H1 (cell line): ENCODE data around the gene KCNQ2. TPM values are rescaled to one million over a fixed set of nuclear protein-coding genes. Genes with fewer than 3 reads are reported as not detected.
A peak's percentile ranks its signal among the peaks of the same experiment; 100 is the strongest.

Experiments
- CTCF ChIA-PET: fragments of 300-600 bp; sonication (Branson Sonifier 250); formaldehyde crosslinking; loops from one replicate; lab custom pipeline; 2021; ENCODE audit not compliant: partially characterized antibody; lab: Charles Lee
- POLR2A ChIA-PET: fragments of 300-600 bp; sonication (Branson Sonifier 250); formaldehyde crosslinking; loops from one replicate; lab custom pipeline; 2021; ENCODE audit warnings: inconsistent platforms; ENCODE audit not compliant: partially characterized antibody; lab: Charles Lee
- DNase-seq, 2 experiments: peaks; one replicate each; pipeline versions ENCODE4 v3.0.0 to v3.0.0-alpha.2; 2010 to 2022; ENCODE audit warnings: low spot score in 2 of 2, low read depth in 1 of 2, mixed read lengths in 1 of 2
- FAIRE-seq: peaks from 2 replicates; lab custom pipeline; 2011; peaks lifted over from hg19 to GRCh38; lab: Jason Lieb, UNC
- H2AFZ ChIP-seq: 2 replicates; pipeline ENCODE4 v1.8.1; 2012; ENCODE audit warnings: low read length, inconsistent platforms
- H2AK5ac ChIP-seq: 2 replicates; pipeline ENCODE4 v1.6.1; 2013; ENCODE audit warnings: low read depth, low read length
- H2BK120ac ChIP-seq: replicated peaks from 2 replicates; pipeline ENCODE3; 2013; ENCODE audit warnings: low read depth, low read length, inconsistent platforms
- H2BK12ac ChIP-seq: 2 replicates; pipeline ENCODE4 v1.6.1; 2013; ENCODE audit warnings: low read depth, low read length
- H2BK15ac ChIP-seq: 2 replicates; pipeline ENCODE4 v1.6.1; 2013; ENCODE audit warnings: low read length
- H2BK20ac ChIP-seq: 2 replicates; pipeline ENCODE4 v1.6.1; 2013; ENCODE audit warnings: low read length
- H2BK5ac ChIP-seq: 2 replicates; pipeline ENCODE4 v1.6.1; 2013; ENCODE audit warnings: low read depth, low read length
- H3K14ac ChIP-seq: 2 replicates; pipeline ENCODE4 v1.6.1; 2013; ENCODE audit warnings: inconsistent platforms; ENCODE audit not compliant: insufficient read length
- H3K18ac ChIP-seq: 2 replicates; pipeline ENCODE4 v1.6.1; 2013; ENCODE audit warnings: low read length; ENCODE audit errors: extremely low read depth
- H3K23ac ChIP-seq: 2 replicates; pipeline ENCODE4 v1.6.1; 2013; ENCODE audit warnings: inconsistent platforms; ENCODE audit not compliant: insufficient read length
- H3K23me2 ChIP-seq: 2 replicates; pipeline ENCODE4 v1.6.1; 2013; ENCODE audit warnings: low read depth, low read length
- H3K27ac ChIP-seq: 2 replicates; pipeline ENCODE4 v1.6.1; 2011; ENCODE audit warnings: low read depth, low read length, inconsistent platforms
- H3K27me3 ChIP-seq, 4 experiments: replicated peaks in 1 of 4; 1 replicate in 1 of 4; 2 replicates in 3 of 4; pipeline versions ENCODE4 v1.6.1 to v1.8.1; 2011 to 2013; ENCODE audit warnings: low read length in 3 of 4, mild to moderate bottlenecking in 3 of 4, inconsistent platforms in 2 of 4, mixed read lengths in 2 of 4, moderate library complexity in 1 of 4; ENCODE audit not compliant: control insufficient read depth in 3 of 4, insufficient read depth in 3 of 4; ENCODE audit errors: extremely low read depth in 1 of 4
- H3K36me3 ChIP-seq, 4 experiments: 2 replicates each; pipeline versions ENCODE4 v1.6.1 to v1.8.1; 2011 to 2013; ENCODE audit warnings: mild to moderate bottlenecking in 4 of 4, low read length in 3 of 4, moderate library complexity in 2 of 4, control low read depth in 1 of 4, inconsistent platforms in 1 of 4; ENCODE audit not compliant: insufficient read depth in 4 of 4, control insufficient read depth in 2 of 4
- H3K4ac ChIP-seq: replicated peaks from 2 replicates; pipeline ENCODE3; 2013; ENCODE audit warnings: low read length, low read depth, mixed read lengths, inconsistent platforms; ENCODE audit not compliant: insufficient read length
- H3K4me1 ChIP-seq, 4 experiments: replicated peaks in 1 of 4; 1 replicate in 1 of 4; 2 replicates in 3 of 4; pipeline versions ENCODE4 v1.6.1 to v1.8.1; 2011 to 2013; ENCODE audit warnings: low read length in 3 of 4, inconsistent platforms in 2 of 4, mixed read lengths in 1 of 4; ENCODE audit not compliant: insufficient read depth in 4 of 4, control insufficient read depth in 3 of 4
- H3K4me2 ChIP-seq, 2 experiments: 2 replicates each; pipeline versions ENCODE4 v1.6.1 to v1.8.1; 2011 to 2013; ENCODE audit warnings: low read depth in 2 of 2, low read length in 2 of 2, control low read depth in 1 of 2, inconsistent platforms in 1 of 2, mild to moderate bottlenecking in 1 of 2; ENCODE audit not compliant: insufficient read depth in 1 of 2
- H3K4me3 ChIP-seq, 4 experiments: fragments of 200-600, 300-600 bp in 1 of 4; sonication (generic), shearing (Covaris generic), sonication (Bioruptor Twin) in 1 of 4; 2 replicates each; pipeline versions ENCODE4 v1.5.1 to v1.8.1; 2011 to 2016; ENCODE audit warnings: low read length in 4 of 4, low read depth in 3 of 4, control low read depth in 2 of 4, inconsistent platforms in 2 of 4, mild to moderate bottlenecking in 2 of 4, mixed read lengths in 1 of 4, moderate library complexity in 1 of 4; ENCODE audit not compliant: insufficient read depth in 2 of 4; ENCODE audit errors: extremely low read depth in 1 of 4
- H3K56ac ChIP-seq: replicated peaks from 2 replicates; pipeline ENCODE3; 2013; ENCODE audit warnings: low read depth, mild to moderate bottlenecking, mixed read lengths, low read length, inconsistent platforms; ENCODE audit not compliant: insufficient read length
- H3K79me1 ChIP-seq: 2 replicates; pipeline ENCODE4 v1.6.1; 2013; ENCODE audit warnings: low read depth, low read length, control low read depth
- H3K79me2 ChIP-seq, 2 experiments: 2 replicates each; pipeline versions ENCODE4 v1.6.1 to v1.8.1; 2012 to 2013; ENCODE audit warnings: low read length in 2 of 2, mild to moderate bottlenecking in 2 of 2, inconsistent platforms in 1 of 2; ENCODE audit not compliant: insufficient read depth in 2 of 2, control insufficient read depth in 1 of 2
- H3K9ac ChIP-seq, 4 experiments: replicated peaks in 1 of 4; 1 replicate in 1 of 4; 2 replicates in 3 of 4; pipeline versions ENCODE4 v1.6.1 to v1.8.1; 2011 to 2013; ENCODE audit warnings: low read depth in 3 of 4, low read length in 3 of 4, control low read depth in 2 of 4, mild to moderate bottlenecking in 2 of 4, moderate library complexity in 2 of 4, inconsistent platforms in 1 of 4; ENCODE audit errors: extremely low read depth in 1 of 4
- H3K9me3 ChIP-seq, 2 experiments: 2 replicates each; pipeline versions ENCODE4 v1.6.1 to v1.8.1; 2012 to 2013; ENCODE audit warnings: mild to moderate bottlenecking in 2 of 2, moderate library complexity in 2 of 2, control low read depth in 1 of 2, inconsistent platforms in 1 of 2, low read depth in 1 of 2, low read length in 1 of 2, mixed read lengths in 1 of 2; ENCODE audit not compliant: insufficient read depth in 2 of 2
- H4K20me1 ChIP-seq, 2 experiments: replicated peaks in 1 of 2; 2 replicates each; pipeline versions ENCODE3 to v1.8.1; 2011 to 2013; ENCODE audit warnings: inconsistent platforms in 2 of 2, low read length in 2 of 2, mild to moderate bottlenecking in 1 of 2; ENCODE audit not compliant: insufficient read depth in 2 of 2, control insufficient read depth in 1 of 2
- H4K5ac ChIP-seq: 2 replicates; pipeline ENCODE4 v1.6.1; 2013; ENCODE audit warnings: low read length, low read depth, mixed read lengths, inconsistent platforms; ENCODE audit not compliant: insufficient read length
- H4K8ac ChIP-seq: 2 replicates; pipeline ENCODE4 v1.8.0; 2013; ENCODE audit warnings: mild to moderate bottlenecking, moderate library complexity, low read length, inconsistent platforms; ENCODE audit not compliant: insufficient read depth; ENCODE audit errors: extremely low read depth
- H4K91ac ChIP-seq: replicated peaks from 2 replicates; pipeline ENCODE3; 2013; ENCODE audit warnings: low read length, mixed read lengths, inconsistent platforms; ENCODE audit not compliant: insufficient read length
- SP2 ChIP-seq: IDR thresholded peaks from 2 replicates; pipeline ENCODE4 v1.6.1; 2012; ENCODE audit warnings: mild to moderate bottlenecking, low read length, inconsistent platforms
- WGBS, 2 experiments: shearing (Covaris generic) in 1 of 2; methylation state at CpG; one replicate each; pipeline versions ENCODE4 v1.1.6 to v1.1.7; 2013 to 2015; ENCODE audit warnings: low lambda C conversion rate in 2 of 2, mixed read lengths in 2 of 2, inconsistent platforms in 1 of 2, low coverage in 1 of 2, missing lambda C conversion rate in 1 of 2; ENCODE audit not compliant: insufficient replicate concordance in 2 of 2, insufficient coverage in 1 of 2, insufficient read length in 1 of 2; ENCODE audit errors: extremely low coverage in 1 of 2, missing lambda C conversion rate in 1 of 2; 5-methylcytosine and 5-hydroxymethylcytosine counted together
- polyA plus RNA-seq, 7 experiments: library from polyadenylated mRNA; depleted of rRNA in 3 of 7; stranded (reverse) in 5 of 7; unstranded in 2 of 7; fragments of >200 nt in 5 of 7; fragments of 200-250 nt in 2 of 7; gene quantifications; 1 replicate in 5 of 7; 2 replicates in 1 of 7; 4 replicates in 1 of 7; pipeline versions ENCODE4 v1.2.1 to v1.2.3, GENCODE V29; 2011 to 2013; ENCODE audit warnings: missing spikeins in 2 of 7, mixed read lengths in 2 of 7
- total RNA-seq: library from RNA; stranded (reverse); fragmentation: NEBNext Ultra II Directional; extraction: Animal tissue kit (Norgen Biotek cat#: 25700); gene quantifications from 2 replicates; pipeline ENCODE4 v1.2.1, GENCODE V29; 2021
- TF ChIP-seq, protein P1 (sequence below), 3 experiments: IDR thresholded peaks; 1 replicate in 2 of 3; 2 replicates in 1 of 3; pipeline versions ENCODE4 v1.5.1 to v1.6.1; 2011; ENCODE audit warnings: low read length in 3 of 3, mild to moderate bottlenecking in 3 of 3, inconsistent platforms in 2 of 3, low read depth in 1 of 3, moderate library complexity in 1 of 3; ENCODE audit not compliant: insufficient read depth in 1 of 3; ENCODE audit errors: control extremely low read depth in 1 of 3

Gene KCNQ2
- total and polyA plus RNA-seq, 2 of the 8 experiments (the other 6 are each of a cell fraction or from before 2014, with no cell fraction given), result 82.6 to 243 TPM

DNA sequence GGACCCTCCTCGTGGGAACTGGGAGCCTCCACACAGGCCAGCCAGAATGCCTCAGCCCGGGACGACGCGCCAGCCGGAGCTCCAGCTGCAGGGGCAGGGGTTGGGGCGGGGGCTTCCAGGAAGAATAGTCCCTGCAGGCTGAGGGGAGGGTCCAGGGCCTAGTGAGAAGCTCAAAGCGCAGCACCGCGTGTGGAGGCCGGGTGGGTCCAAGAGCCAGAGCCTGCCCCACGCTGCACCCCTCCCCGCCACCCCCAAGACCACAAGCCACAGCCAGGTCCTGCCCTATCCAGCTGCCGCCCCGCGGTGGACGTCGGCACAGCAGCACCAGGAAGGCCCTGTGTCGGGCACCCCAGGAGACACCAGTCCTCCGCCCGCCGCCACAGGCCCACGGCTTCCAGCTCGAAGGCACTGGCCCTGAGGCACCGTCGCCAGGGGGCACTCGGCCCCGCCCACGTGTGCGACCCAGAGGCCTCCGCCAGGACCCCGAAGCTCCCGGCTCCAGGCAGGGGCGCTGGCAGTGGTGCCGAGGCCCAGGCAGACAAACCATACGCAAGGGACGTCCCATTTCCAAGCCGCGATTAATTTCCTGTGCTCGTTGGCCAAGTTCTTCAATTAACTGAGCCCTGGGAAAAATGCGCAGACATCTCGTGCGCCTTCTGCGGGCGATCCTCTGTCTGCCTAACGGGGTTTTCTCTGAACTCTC lies 19.5 kb downstream of the KCNQ2 start:
- Histone ChIP-seq H4K8ac (peak overlapping the region; percentile 63; the same call in 1 of the 2 replicates), H4K20me1 (peaks cover 4 to 33% of the 10 kb centered on the region in 2 experiments), H3K79me2 (peaks cover 0 to 46% of the 10 kb centered on the region in 2 experiments; a peak in 3 of 4 replicates), H3K56ac (no peak overlapping the region), H4K5ac (peak overlapping the region; percentile 16), H2BK15ac (no peak overlapping the region), H2AK5ac (no peak overlapping the region), H2AFZ (no peak overlapping the region), H3K4me1 (peaks cover 0 to 31% (median 21%) of the 10 kb centered on the region in 4 experiments; a peak in 5 of 7 replicates), H3K4me2 (no peak overlapping the region), H3K14ac (no peak overlapping the region), H4K91ac (peak overlapping the region; percentile 11), H3K27me3 (no peaks in the 10 kb centered on the region), H3K79me1 (peaks cover 26% of the 10 kb centered on the region), H2BK5ac (no peak overlapping the region; the same call in 1 of the 2 replicates), H3K36me3 (no peaks in the 10 kb centered on the region), H2BK20ac (no peak overlapping the region), H3K4ac (no peak overlapping the region), H2BK120ac (no peak overlapping the region), H3K9ac (no peak overlapping the region), H3K4me3 (no peak overlapping the region), H2BK12ac (no peak overlapping the region), H3K23me2 (no peaks in the 10 kb centered on the region), H3K27ac (no peak overlapping the region), H3K23ac (no peak overlapping the region), H3K9me3 (no peaks in the 10 kb centered on the region), H3K18ac (no peak overlapping the region)
- TF ChIP-seq, protein P1, sequence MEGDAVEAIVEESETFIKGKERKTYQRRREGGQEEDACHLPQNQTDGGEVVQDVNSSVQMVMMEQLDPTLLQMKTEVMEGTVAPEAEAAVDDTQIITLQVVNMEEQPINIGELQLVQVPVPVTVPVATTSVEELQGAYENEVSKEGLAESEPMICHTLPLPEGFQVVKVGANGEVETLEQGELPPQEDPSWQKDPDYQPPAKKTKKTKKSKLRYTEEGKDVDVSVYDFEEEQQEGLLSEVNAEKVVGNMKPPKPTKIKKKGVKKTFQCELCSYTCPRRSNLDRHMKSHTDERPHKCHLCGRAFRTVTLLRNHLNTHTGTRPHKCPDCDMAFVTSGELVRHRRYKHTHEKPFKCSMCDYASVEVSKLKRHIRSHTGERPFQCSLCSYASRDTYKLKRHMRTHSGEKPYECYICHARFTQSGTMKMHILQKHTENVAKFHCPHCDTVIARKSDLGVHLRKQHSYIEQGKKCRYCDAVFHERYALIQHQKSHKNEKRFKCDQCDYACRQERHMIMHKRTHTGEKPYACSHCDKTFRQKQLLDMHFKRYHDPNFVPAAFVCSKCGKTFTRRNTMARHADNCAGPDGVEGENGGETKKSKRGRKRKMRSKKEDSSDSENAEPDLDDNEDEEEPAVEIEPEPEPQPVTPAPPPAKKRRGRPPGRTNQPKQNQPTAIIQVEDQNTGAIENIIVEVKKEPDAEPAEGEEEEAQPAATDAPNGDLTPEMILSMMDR (IDR thresholded peaks at IDR 0.05; ENCODE audit: control extremely low read depth in 1 of 3, insufficient read depth in 1 of 3, low read depth in 1 of 3, low read length in 3 of 3), result peak in 1 of 3 experiments; percentile 3; a peak in 1 of 4 replicates
- no peak for TF ChIP-seq SP2
- FAIRE-seq (no peak), DNase-seq (no peak)
- CTCF ChIA-PET, result interaction anchor here (0.6 to 1.6 kb wide), 5 partner anchors 12 to 502 kb away, joined by 3 to 4 read pairs (median 4); no protein-coding TSS in a partner anchor
- POLR2A ChIA-PET, result interaction anchor here (1.3 to 1.7 kb wide), 2 partner anchors 13 to 18 kb away, joined by 4 to 5 read pairs; no protein-coding TSS in a partner anchor
- 88% methylated on average over 45 of the region's 46 CpGs; no CpG with 5 or more reads in 1 of the 2 experiments for WGBS, 2 experiments
